BJ (cell line): ENCODE data around the gene SPRING1. TPM values are rescaled to one million over a fixed set of nuclear protein-coding genes. Genes with fewer than 3 reads are reported as not detected.
"Not testable (repeated sequence)": the region's sequence is repeated elsewhere in the genome, so short reads cannot be mapped to it uniquely, and the experiment has no call there.

ENCODE experiments used
- CTCF ChIA-PET: fragments of 350-600 bp; formaldehyde crosslinking; extraction: SDS; loops from one replicate; lab custom pipeline; 2021; ENCODE audit warnings: antibody characterized with exemption, inconsistent platforms; lab: Yijun Ruan, JAX
- POLR2A ChIA-PET: fragments of 300-600 bp; sonication (Branson Sonifier 250); formaldehyde crosslinking; extraction: SDS; loops from one replicate; lab custom pipeline; 2021; ENCODE audit warnings: antibody characterized with exemption; lab: Charles Lee
- DNase-seq: peaks from one replicate; pipeline ENCODE4 v3.0.0-alpha.2; 2011; ENCODE audit warnings: low read depth
- H3K27me3 ChIP-seq: 2 replicates; pipeline ENCODE4 v1.6.0; 2011; ENCODE audit warnings: low read length; ENCODE audit not compliant: control insufficient read depth, insufficient read depth
- H3K36me3 ChIP-seq: 2 replicates; pipeline ENCODE4 v1.5.1; 2011; ENCODE audit warnings: low read length; ENCODE audit not compliant: control insufficient read depth, insufficient read depth
- H3K4me3 ChIP-seq: 2 replicates; pipeline ENCODE4 v1.5.1; 2011; ENCODE audit warnings: low read depth, mild to moderate bottlenecking, control low read depth, low read length
- CTCF ChIP-seq: IDR thresholded peaks from 2 replicates; pipeline ENCODE4 v1.5.1; 2011; ENCODE audit warnings: low read depth, mild to moderate bottlenecking, control low read depth, inconsistent platforms, low read length, moderate library complexity; ENCODE audit not compliant: insufficient read depth
- polyA plus RNA-seq: library from polyadenylated mRNA; depleted of rRNA; stranded (reverse); fragments of >200 nt; gene quantifications from 2 replicates; pipeline ENCODE4 v1.2.3, GENCODE V29; 2011

SPRING1 gene
- polyA plus RNA-seq, 1 experiment: 17.7 TPM

GRCh38 chr12:116766285-116766684 is 28.4 kb upstream of the SPRING1 start:
- CTCF ChIA-PET: interaction anchor here (1.5 kb wide), 1 partner anchor 14 kb away, joined by 4 read pairs; no protein-coding TSS in a partner anchor
- H3K36me3 ChIP-seq: no peaks in the 10 kb centered on the region
- TF ChIP-seq CTCF: no peak
- no peaks in the 10 kb centered on the region for H3K27me3 ChIP-seq
- no peak overlapping the region for H3K4me3 ChIP-seq
- DNase-seq: no peak
- POLR2A ChIA-PET: no interaction called here

GRCh38 chr12:116765271-116765670 is 27.4 kb upstream of the SPRING1 start:
- no peaks in the 10 kb centered on the region for H3K27me3 ChIP-seq
- no peak for TF ChIP-seq CTCF
- no peak overlapping the region for H3K4me3 ChIP-seq
- ChIA-PET CTCF (interaction anchor here (1.0 to 1.5 kb wide), 2 partner anchors 13 to 62 kb away, joined by 3 to 4 read pairs; no protein-coding TSS in a partner anchor), POLR2A (no interaction called here)
- DNase-seq: no peak
- H3K36me3 ChIP-seq: no peaks in the 10 kb centered on the region

- Histone ChIP-seq H3K4me3 (no peak overlapping the region), H3K36me3 (no peaks in the 10 kb centered on the region), H3K27me3 (no peaks in the 10 kb centered on the region)
- CTCF ChIA-PET: no interaction called here
- TF ChIP-seq CTCF: no peak
- no peak for DNase-seq
- POLR2A ChIA-PET: no interaction called here
Observed at GRCh38 chr12:116761499-116761898, 23.6 kb upstream of the SPRING1 start.

GRCh38 chr12:116760622-116761020 is 22.8 kb upstream of the SPRING1 start:
- POLR2A ChIA-PET: no interaction called here
- DNase-seq: no peak
- H3K4me3 ChIP-seq: no peak overlapping the region
- no peaks in the 10 kb centered on the region for H3K27me3 ChIP-seq
- TF ChIP-seq CTCF: no peak
- H3K36me3 ChIP-seq: no peaks in the 10 kb centered on the region
- CTCF ChIA-PET: interaction anchor here (0.6 to 1.2 kb wide), 3 partner anchors 13 to 698 kb away, joined by 3 read pairs; no protein-coding TSS in a partner anchor

GRCh38 chr12:116759783-116760621 is 22.1 kb upstream of the SPRING1 start:
- no peak for TF ChIP-seq CTCF
- Histone ChIP-seq H3K36me3 (no peaks in the 10 kb centered on the region), H3K27me3 (no peaks in the 10 kb centered on the region), H3K4me3 (no peak overlapping the region)
- POLR2A ChIA-PET: no interaction called here
- no peak for DNase-seq
- CTCF ChIA-PET: interaction anchor here (1.1 to 1.2 kb wide), 2 partner anchors 13 to 122 kb away, joined by 3 read pairs; no protein-coding TSS in a partner anchor

- POLR2A ChIA-PET, H3K4me3 ChIP-seq, DNase-seq, CTCF ChIA-PET, H3K27me3 ChIP-seq, H3K36me3 ChIP-seq: not testable (repeated sequence)
Observed at GRCh38 chr12:116754783-116755182, 16.9 kb upstream of the SPRING1 start.

DNA sequence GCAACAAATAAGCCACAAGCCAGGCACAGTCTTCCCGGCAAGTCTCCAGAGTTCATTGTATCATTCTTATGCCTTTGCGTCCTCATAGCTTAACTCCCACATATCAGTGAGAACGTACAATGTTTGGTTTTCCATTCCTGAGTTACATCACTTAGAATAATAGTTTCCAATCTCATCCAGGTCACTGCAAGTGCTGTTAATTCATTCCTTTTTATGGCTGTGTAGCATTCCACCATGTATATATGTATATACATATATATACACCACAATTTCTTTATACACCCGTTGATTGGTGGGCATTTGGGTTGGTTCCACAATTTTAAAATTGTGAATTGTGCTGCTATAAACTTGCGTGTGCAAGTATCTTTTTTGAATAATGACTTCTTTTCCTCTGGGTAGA is 16.2 kb upstream of the SPRING1 start:
- POLR2A ChIA-PET, H3K27me3 ChIP-seq, H3K4me3 ChIP-seq, DNase-seq, CTCF ChIA-PET, H3K36me3 ChIP-seq: not testable (repeated sequence)
